Activated naive CD8-positive, alpha-beta T cell treated with anti-CD3 and anti-CD28 coated beads, Interleukin-2, amount 50 U/mL, for 24 hours (primary cell): ENCODE data around the gene RAB8A.
"Not testable (repeated sequence)": the region's sequence is repeated elsewhere in the genome, so short reads cannot be mapped to it uniquely, and the experiment has no call there.

Source experiments
- ATAC-seq: fragments of 150-1000 bp; cut with Tn5 transposase; one replicate; pipeline ENCODE4 v1.10.0; 2021
- DNase-seq: peaks from one replicate; pipeline ENCODE4 v3.0.0; 2021
- H3K27ac Mint-ChIP-seq: one replicate; pipeline ENCODE4 v1.8.0; 2021; ENCODE audit warnings: mild to moderate bottlenecking, mixed read lengths
- H3K27me3 Mint-ChIP-seq: one replicate; pipeline ENCODE4 v1.8.0; 2021; ENCODE audit warnings: mixed read lengths
- H3K36me3 Mint-ChIP-seq: one replicate; pipeline ENCODE4 v1.8.0; 2021; ENCODE audit warnings: low read depth, mixed read lengths
- H3K4me1 Mint-ChIP-seq: one replicate; pipeline ENCODE4 v1.8.0; 2021; ENCODE audit warnings: mixed read lengths
- H3K4me3 Mint-ChIP-seq: one replicate; pipeline ENCODE4 v1.8.0; 2021; ENCODE audit warnings: mild to moderate bottlenecking, moderate library complexity, mixed read lengths
- H3K9me3 Mint-ChIP-seq: one replicate; pipeline ENCODE4 v1.8.0; 2021; ENCODE audit warnings: mixed read lengths

Gene RAB8A

GRCh38 chr19:16075430-16076153, 36.1 kb upstream of the RAB8A start:
- ATAC-seq, result no peak
- Mint-ChIP-seq H3K36me3 (peaks cover 26% of the 10 kb centered on the region), H3K4me3 (peak overlapping the region; percentile 92), H3K4me1 (peaks cover 66% of the 10 kb centered on the region), H3K27me3 (no peaks in the 10 kb centered on the region), H3K27ac (peak overlapping the region; percentile 77), H3K9me3 (no peaks in the 10 kb centered on the region)
- no peak for DNase-seq

- peak; percentile 92 for DNase-seq
- peak; percentile 57 for ATAC-seq
- H3K9me3 Mint-ChIP-seq, result no peaks in the 10 kb centered on the region
- peaks cover 32% of the 10 kb centered on the region for H3K36me3 Mint-ChIP-seq
- H3K27ac Mint-ChIP-seq, result peak within 1 kb of the TSS; percentile 97
- peak within 1 kb of the TSS; percentile 92 for H3K4me3 Mint-ChIP-seq
- H3K4me1 Mint-ChIP-seq, result peaks cover 74% of the 10 kb centered on the region
- no peaks in the 10 kb centered on the region for H3K27me3 Mint-ChIP-seq
These were observed 35.3 kb upstream of the RAB8A start, which contains the start of gene TPM4 for GRCh38 chr19:16076154-16076957. TSS of gene TPM4 (plus strand) at chr19:16076495. CDS start at chr19:16076566, 71 bp downstream.

- Mint-ChIP-seq H3K27ac (peak overlapping the region; percentile 97), H3K4me3 (peak overlapping the region; percentile 92), H3K27me3 (no peaks in the 10 kb centered on the region), H3K9me3 (no peaks in the 10 kb centered on the region), H3K4me1 (peaks cover 79% of the 10 kb centered on the region), H3K36me3 (peaks cover 39% of the 10 kb centered on the region)
- no peak for ATAC-seq
- peak; percentile 45 for DNase-seq
These were observed 34.6 kb upstream of the RAB8A start for GRCh38 chr19:16076958-16077611.

- Mint-ChIP-seq H3K4me3 (peak overlapping the region; percentile 92), H3K27ac (peak overlapping the region; percentile 97), H3K27me3 (no peaks in the 10 kb centered on the region), H3K9me3 (no peaks in the 10 kb centered on the region), H3K4me1 (peaks cover 81% of the 10 kb centered on the region), H3K36me3 (peaks cover 49% of the 10 kb centered on the region)
- DNase-seq (peak; percentile 36), ATAC-seq (no peak)
These were observed 33.5 kb upstream of the RAB8A start for GRCh38 chr19:16077984-16078758.

- ATAC-seq, result peak; percentile 67
- Mint-ChIP-seq H3K27me3 (no peaks in the 10 kb centered on the region), H3K27ac (peak overlapping the region; percentile 97), H3K4me1 (peaks cover 79% of the 10 kb centered on the region), H3K36me3 (peaks cover 53% of the 10 kb centered on the region), H3K4me3 (peak overlapping the region; percentile 92), H3K9me3 (no peaks in the 10 kb centered on the region)
- peak; percentile 46 for DNase-seq
These were observed 32.7 kb upstream of the RAB8A start for GRCh38 chr19:16078759-16079707.

- Mint-ChIP-seq H3K4me3 (no peak overlapping the region), H3K27me3 (no peaks in the 10 kb centered on the region), H3K9me3 (no peaks in the 10 kb centered on the region), H3K4me1 (peaks cover 75% of the 10 kb centered on the region), H3K36me3 (peaks cover 78% of the 10 kb centered on the region), H3K27ac (no peak overlapping the region)
- DNase-seq (no peak), ATAC-seq (no peak)
These were observed 27.5 kb upstream of the RAB8A start for GRCh38 chr19:16084067-16084685.

GRCh38 chr19:16085115-16085514, 26.6 kb upstream of the RAB8A start:
- H3K4me3 Mint-ChIP-seq, result peak overlapping the region; percentile 72

GRCh38 chr19:16087404-16087803, 24.3 kb upstream of the RAB8A start:
- ATAC-seq, DNase-seq, H3K27ac Mint-ChIP-seq, H3K27me3 Mint-ChIP-seq, H3K9me3 Mint-ChIP-seq, H3K4me3 Mint-ChIP-seq: not testable (repeated sequence)
- peaks cover 73% of the 10 kb centered on the region for H3K36me3 Mint-ChIP-seq
- peaks cover 43% of the 10 kb centered on the region for H3K4me1 Mint-ChIP-seq

More at GRCh38 chr19:16085115-16085514, 26.6 kb upstream of the RAB8A start:
- Mint-ChIP-seq H3K36me3 (peaks cover 79% of the 10 kb centered on the region), H3K4me1 (peaks cover 66% of the 10 kb centered on the region), H3K27me3 (no peaks in the 10 kb centered on the region), H3K27ac (peak overlapping the region; percentile 89), H3K9me3 (no peaks in the 10 kb centered on the region)
- ATAC-seq (peak; percentile 25), DNase-seq (no peak)

- Mint-ChIP-seq H3K4me3 (no peak overlapping the region), H3K27me3 (no peaks in the 10 kb centered on the region), H3K9me3 (no peaks in the 10 kb centered on the region), H3K36me3 (peaks cover 71% of the 10 kb centered on the region), H3K4me1 (peaks cover 37% of the 10 kb centered on the region), H3K27ac (peak overlapping the region; percentile 31)
- DNase-seq (no peak), ATAC-seq (no peak)
These were observed 23.7 kb upstream of the RAB8A start for GRCh38 chr19:16087940-16088339.

GRCh38 chr19:16088351-16089009, 23.2 kb upstream of the RAB8A start:
- peak overlapping the region; percentile 31 for H3K27ac Mint-ChIP-seq
- ATAC-seq (no peak), DNase-seq (no peak)
- H3K4me3 Mint-ChIP-seq, result no peak overlapping the region
- no peaks in the 10 kb centered on the region for H3K27me3 Mint-ChIP-seq
- H3K36me3 Mint-ChIP-seq, result peaks cover 70% of the 10 kb centered on the region
- H3K4me1 Mint-ChIP-seq, result peaks cover 35% of the 10 kb centered on the region
- H3K9me3 Mint-ChIP-seq, result no peaks in the 10 kb centered on the region

- ATAC-seq, result no peak
- no peak overlapping the region for H3K27ac Mint-ChIP-seq
- no peaks in the 10 kb centered on the region for H3K9me3 Mint-ChIP-seq
- no peaks in the 10 kb centered on the region for H3K27me3 Mint-ChIP-seq
- H3K4me3 Mint-ChIP-seq, result no peak overlapping the region
- H3K4me1 Mint-ChIP-seq, result peaks cover 36% of the 10 kb centered on the region
- peaks cover 75% of the 10 kb centered on the region for H3K36me3 Mint-ChIP-seq
- DNase-seq, result no peak
These were observed 22.5 kb upstream of the RAB8A start for GRCh38 chr19:16089010-16089846.
